ENCODE measurements around the gene ARF3.

The ARF3 gene

GRCh38 chr12:48968467-48968866 lies 11.2 kb upstream of the ARF3 start:
- DNase-seq, result no peak

DNA sequence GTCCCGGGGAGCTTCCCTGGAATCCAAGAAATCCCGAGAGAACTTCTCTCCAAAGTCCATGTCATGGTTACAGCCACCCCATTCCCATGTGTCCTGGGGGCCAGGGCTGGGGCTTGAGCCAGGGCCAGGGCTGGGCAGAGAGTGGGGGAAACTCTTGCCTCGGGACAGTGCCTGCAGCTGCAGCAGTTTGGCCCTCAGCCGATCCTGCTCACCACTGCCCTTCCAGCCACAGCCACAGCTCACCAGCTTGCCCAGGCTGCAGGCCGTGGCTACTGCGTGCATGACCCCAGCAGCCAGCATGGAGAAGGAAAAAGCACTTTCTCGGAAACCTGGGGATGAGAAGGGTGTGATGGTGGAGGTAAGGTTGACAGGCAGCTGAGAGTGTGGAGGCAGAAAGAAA lies 10.7 kb upstream of the ARF3 start:
- no peak for DNase-seq

DNA sequence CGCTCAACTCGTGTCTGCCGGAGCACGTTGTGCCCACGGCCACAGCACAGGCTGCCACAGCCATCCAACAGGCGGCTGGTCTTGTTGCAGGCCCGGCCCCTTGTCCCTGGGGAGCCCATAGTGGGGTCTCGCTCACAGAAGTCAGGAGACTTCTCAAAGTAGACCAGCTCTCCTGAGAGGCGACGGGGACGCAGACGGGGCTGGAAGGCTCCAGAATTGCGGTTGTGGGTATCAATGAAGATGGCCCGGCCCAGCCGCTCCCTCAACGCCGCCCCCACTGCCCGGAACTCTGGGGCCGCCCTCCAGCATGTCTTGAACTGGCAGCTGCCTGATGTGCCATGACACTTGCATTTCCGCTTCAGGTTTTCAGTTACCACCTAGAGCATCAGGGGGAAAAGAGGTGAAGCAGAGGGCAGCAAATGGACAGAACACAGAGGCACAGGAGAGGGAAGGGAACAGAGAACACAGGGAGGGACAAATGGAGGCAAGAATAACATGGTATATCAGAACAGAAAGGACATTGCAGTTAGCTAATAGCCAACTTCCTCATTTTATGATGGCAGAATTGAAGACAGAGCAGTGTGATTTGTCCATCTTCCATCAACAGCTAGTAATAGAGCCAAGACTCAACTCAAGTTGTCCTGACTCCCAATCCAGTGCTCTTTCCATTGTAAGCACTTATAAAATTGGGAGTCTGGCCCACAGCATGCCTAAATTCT lies 9.0 kb upstream of the ARF3 start:
- no peak for DNase-seq

DNA sequence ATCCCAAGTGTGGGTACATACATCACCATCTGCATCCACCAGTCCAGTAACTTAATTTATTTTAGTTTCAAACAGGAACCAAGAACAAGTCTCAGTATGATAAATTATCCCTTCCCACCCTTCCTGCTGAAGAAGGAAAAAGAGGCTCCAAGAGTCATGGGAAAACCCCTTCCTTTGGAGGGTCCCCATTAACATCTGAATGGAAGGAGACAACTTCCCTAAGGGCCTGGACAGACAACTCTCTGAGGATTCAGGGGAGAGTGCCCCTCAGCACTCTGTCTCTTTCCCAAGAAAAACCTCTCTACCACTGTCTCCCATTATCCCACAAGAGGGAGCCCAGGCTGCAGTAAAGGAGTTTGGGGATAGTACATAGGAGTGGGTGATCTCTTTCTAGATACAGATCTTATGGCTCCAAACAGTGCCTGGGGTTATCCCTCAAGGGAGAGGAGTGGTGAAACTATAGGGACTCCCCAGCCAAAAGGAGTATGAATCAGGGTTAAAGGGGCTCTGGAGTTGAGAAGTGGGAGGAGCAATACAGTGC lies 8.1 kb upstream of the ARF3 start:
- DNase-seq, result peak in 2 of 58 donors; percentile 6 to 8

GRCh38 chr12:48961801-48962200 lies 4.5 kb upstream of the ARF3 start:
- DNase-seq, result no peak

- no peak for DNase-seq
These were observed 4.0 kb upstream of the ARF3 start for GRCh38 chr12:48961331-48961730.

GRCh38 chr12:48960834-48961233 lies 3.5 kb upstream of the ARF3 start:
- no peak for DNase-seq

GRCh38 chr12:48958049-48958388 lies 732 bp upstream of the ARF3 start:
- no peak for DNase-seq

GRCh38 chr12:48956279-48957140 lies 777 bp downstream of the ARF3 start:
- peak in 56 of 58 donors; percentile 13 to 92 (median 68) for DNase-seq

- no peak for DNase-seq
These were observed 2.3 kb downstream of the ARF3 start for GRCh38 chr12:48954841-48955501.

DNA sequence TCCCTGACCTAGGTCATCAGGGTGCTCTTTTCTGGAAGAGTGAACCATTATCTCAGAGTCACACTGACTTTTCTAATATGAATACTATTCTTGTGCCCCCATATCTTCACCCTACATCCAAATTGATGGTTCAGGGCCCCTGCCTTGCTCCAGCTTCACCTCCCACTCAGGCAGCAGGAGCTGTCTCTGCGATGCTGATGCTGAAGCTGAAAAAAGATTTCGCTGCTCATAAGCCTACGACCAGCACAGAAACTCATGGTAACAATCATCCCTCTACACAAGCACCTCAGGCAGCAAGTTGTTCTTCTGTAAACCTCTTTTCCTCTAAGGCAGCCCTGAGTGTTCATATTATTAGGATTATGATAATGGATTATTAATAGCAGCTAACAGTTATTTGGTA lies 3.2 kb downstream of the ARF3 start:
- DNase-seq, result peak in 1 of 58 donors; percentile 8

- DNase-seq, result no peak
These were observed 4.6 kb downstream of the ARF3 start for GRCh38 chr12:48952691-48953090.

- DNase-seq, result no peak
These were observed 9.6 kb downstream of the ARF3 start for GRCh38 chr12:48947727-48948126.

GRCh38 chr12:48946943-48947342 lies 10.3 kb downstream of the ARF3 start:
- DNase-seq, result no peak

GRCh38 chr12:48946205-48946604 lies 11.1 kb downstream of the ARF3 start:
- DNase-seq, result peak in 2 of 58 donors; percentile 11 to 57

GRCh38 chr12:48943221-48943620 lies 14.1 kb downstream of the ARF3 start:
- DNase-seq, result no peak

DNA sequence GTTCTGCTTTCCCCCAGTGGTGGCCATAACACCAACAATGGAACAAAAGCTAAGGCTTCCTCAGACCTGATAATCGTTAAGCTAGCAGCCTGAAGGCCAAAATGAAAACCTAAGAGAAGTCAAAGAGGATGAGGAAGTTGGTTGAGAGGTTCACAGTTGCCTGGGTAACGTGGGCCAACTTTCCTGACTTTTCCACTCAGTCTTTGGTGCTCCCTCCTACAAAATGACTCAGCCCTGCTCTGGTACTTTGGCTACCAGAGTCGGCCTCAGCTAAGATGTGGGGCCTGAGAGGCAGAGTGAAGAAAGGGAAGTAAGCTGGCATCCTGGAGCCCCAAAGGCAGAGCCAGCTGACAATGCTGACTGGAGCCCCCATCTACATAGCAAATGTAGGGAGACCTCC lies 17.1 kb downstream of the ARF3 start:
- no peak for DNase-seq

DNA sequence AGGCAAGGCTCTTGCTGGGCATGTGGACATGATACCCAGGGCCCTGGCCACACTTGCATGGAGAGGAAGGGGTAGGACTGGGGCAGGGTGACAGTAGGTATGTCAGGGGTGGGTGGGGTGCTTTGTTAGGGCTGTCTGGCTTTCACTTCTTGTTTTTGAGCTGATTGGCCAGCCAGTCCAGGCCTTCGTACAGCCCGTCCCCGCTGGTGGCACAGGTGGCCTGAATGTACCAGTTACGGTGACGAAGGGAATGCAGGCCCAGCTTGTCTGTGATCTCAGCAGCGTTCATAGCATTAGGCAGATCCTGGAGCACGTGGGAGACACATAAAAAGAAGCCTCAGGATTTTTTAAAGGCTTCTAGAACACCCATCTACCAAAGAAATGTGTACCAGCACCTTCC lies 18.5 kb downstream of the ARF3 start:
- peak in 2 of 58 donors; percentile 3 to 7 for DNase-seq

DNA sequence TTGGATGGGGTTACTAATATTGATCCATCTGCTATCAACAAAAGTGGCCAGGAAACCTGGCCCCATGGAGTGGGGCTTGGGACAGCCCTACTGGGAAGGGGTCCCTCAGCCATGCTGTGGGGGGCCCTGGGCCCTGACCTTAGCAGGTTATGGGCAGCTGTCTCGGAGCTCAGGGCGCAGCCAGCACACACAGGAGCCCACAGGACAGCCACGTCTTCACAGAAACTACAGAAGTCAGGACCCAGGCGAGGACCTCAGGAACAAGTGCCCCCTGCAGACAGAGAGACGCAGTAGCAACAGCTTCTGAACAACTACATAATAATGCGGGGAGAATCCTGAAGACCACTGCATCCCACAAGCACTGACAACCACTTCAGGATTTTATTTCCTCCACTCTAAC lies 20.1 kb downstream of the ARF3 start:
- DNase-seq, result no peak

- peak in 51 of 58 donors; percentile 2 to 84 (median 31) for DNase-seq
These were observed 20.8 kb downstream of the ARF3 start for GRCh38 chr12:48936379-48936979.

GRCh38 chr12:48934312-48934706 lies 23.0 kb downstream of the ARF3 start:
- DNase-seq, result no peak

All from anterior cingulate cortex (tissue), 58 donors.